Heart left ventricle (tissue), 13 donors: ENCODE measurements around the gene CDC20B.

Experiments
- CTCF ChIP-seq, 12 donors: fragments of 200-600 bp; sonication (generic) in 4 of 12; IDR thresholded peaks; one replicate each; pipeline versions ENCODE4 v1.5.0 to v1.8.0; 2018 to 2022; ENCODE audit warnings: antibody characterized with exemption in 12 of 12, mild to moderate bottlenecking in 5 of 12
- POLR2A ChIP-seq, 2 donors: fragments of 450-650 bp; IDR thresholded peaks; one replicate each; pipeline ENCODE4 v1.6.1; 2017; ENCODE audit warnings: antibody characterized with exemption in 2 of 2, mild to moderate bottlenecking in 2 of 2, moderate library complexity in 2 of 2
- donor health status: ischemic (EF 13 %, LVEDD 7.1; RV severe dilation, severe dysfunction).
- donor health status: DM: no; HTN: yes; CAD: no.
- donor health status: DM: no; HTN: no; CAD: no.
- donor health status: ischemic (EF 25% LVEDD 6.9; RV normal size, moderate dysfunction).
- donor health status: ischemic (EF 25% LVEDD 5.7; RV mildly dilated, moderate dysfunction).
- donor health status: ischemic (EF 35%, LVEDD 5.7; RV mildly dilated, moderate dysfunction).
- donor health status: nonischemic (EF 11% LVEDD 7.7; RV severe dilation, severe dysfunction).
- donor health status: DM: yes; HTN: yes; CAD: no.
- donor health status: PGD.
- donor health status: ischemic (EF 29% LVEDD 5.4; RV normal size, mild dysfunction).
- donor health status: nonischemic (EF 23%, LVEDD 6.1; RV moderate dilation, normal function).

GRCh38 chr5:55096182-55096581, 76.8 kb downstream of the CDC20B start:
- no peak for TF ChIP-seq CTCF (IDR thresholded peaks at IDR 0.05)
- no peak for TF ChIP-seq POLR2A (IDR thresholded peaks at IDR 0.05)
